ENCODE measurements around the gene NFATC2IP. TPM values are rescaled to one million over a fixed set of nuclear protein-coding genes. Genes with fewer than 3 reads are reported as not detected.

The NFATC2IP gene
- total and polyA plus RNA-seq, 9 of the 15 experiments (the other 6 are each of a cell fraction or from before 2014, with no cell fraction given) = 15.6 to 106 (median 46.9) TPM

DNA sequence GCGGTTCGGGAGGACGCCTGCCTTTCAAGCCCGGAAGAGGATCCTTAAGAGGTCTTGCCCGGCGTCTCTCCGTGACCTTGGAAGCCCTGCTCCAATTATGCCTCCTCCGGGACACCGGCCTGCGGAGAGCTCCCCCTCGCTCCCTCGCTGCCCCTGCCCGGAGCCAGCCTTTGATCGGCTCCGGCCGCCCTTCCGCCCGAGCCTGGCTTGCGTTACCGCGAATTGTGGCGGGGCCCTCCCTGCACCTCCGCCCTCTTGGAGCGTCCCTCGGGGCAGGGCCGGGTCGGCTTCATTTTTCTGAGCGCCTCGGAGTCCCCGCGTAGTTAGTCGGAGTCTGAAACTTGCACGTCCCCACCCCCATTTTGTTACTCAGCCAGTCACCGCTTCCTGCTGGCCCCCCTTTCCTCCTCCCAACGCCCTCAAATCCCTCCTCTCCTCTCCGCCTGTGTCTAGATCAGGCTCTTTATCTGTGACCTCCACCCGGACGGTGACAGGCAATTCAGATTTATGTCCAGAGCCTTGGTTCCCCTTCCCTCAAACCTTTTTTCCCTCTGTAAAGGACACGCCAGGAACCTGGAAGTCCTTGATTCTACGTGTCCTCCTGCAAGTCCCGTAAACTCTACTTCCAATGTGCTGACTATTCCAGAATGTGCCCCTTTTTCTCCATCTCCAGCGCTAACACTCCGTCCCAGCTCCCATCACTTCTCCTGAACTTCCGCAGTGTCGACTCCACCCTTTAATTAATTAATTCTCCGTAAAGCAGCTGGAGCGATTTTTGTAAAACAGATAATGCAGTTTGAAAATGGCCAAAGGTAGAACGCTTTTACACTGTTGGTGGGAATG is 25.1 kb upstream of the NFATC2IP start (continued):
- peak in 1 of 2 experiments; percentile 69; a peak in 1 of 4 replicates for TF ChIP-seq SIN3A (IDR thresholded peaks at IDR 0.05; ENCODE audit: borderline replicate concordance in 2 of 2, control insufficient read depth in 1 of 2, low read depth in 2 of 2, low read length in 2 of 2)
- peak; percentile 26; the same call in 1 of the 2 replicates for TF ChIP-seq RAD51 (IDR thresholded peaks at IDR 0.05; ENCODE audit: borderline replicate concordance, low read depth)
- TF ChIP-seq ZNF551 (CRISPR knock-in tag; IDR thresholded peaks at IDR 0.05) = no peak
- TF ChIP-seq FOXA1 (IDR thresholded peaks at IDR 0.05; ENCODE audit: borderline replicate concordance) = no peak
- TF ChIP-seq, protein P1, sequence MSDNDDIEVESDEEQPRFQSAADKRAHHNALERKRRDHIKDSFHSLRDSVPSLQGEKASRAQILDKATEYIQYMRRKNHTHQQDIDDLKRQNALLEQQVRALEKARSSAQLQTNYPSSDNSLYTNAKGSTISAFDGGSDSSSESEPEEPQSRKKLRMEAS (CRISPR knock-in tag; IDR thresholded peaks at IDR 0.05) = no peak
- no peak for TF ChIP-seq SMC3 (conservative IDR thresholded peaks at IDR 0.05; ENCODE audit: insufficient read depth, low read depth, low read length)
- TF ChIP-seq MAZ (CRISPR knock-in tag; conservative IDR thresholded peaks at IDR 0.05 in 1 of 2, IDR thresholded peaks at IDR 0.05 in 1 of 2) = peak in 1 of 2 experiments; percentile 63; a peak in 2 of 4 replicates
- peak; percentile 56 for TF ChIP-seq PHF20 (IDR thresholded peaks at IDR 0.05; ENCODE audit: partially characterized antibody)
- 0 out of 2 replicates have a peak, but pooled peaks have one; percentile 23 for TF ChIP-seq BCL6 (CRISPR knock-in tag; IDR thresholded peaks at IDR 0.05)
- no peak for TF ChIP-seq EZH2 (IDR thresholded peaks at IDR 0.05; ENCODE audit: borderline replicate concordance, low read depth, low read length)
- peak; percentile 73; the same call in 1 of the 2 replicates for TF ChIP-seq ERF (CRISPR knock-in tag; IDR thresholded peaks at IDR 0.05)
- TF ChIP-seq, protein P2, sequence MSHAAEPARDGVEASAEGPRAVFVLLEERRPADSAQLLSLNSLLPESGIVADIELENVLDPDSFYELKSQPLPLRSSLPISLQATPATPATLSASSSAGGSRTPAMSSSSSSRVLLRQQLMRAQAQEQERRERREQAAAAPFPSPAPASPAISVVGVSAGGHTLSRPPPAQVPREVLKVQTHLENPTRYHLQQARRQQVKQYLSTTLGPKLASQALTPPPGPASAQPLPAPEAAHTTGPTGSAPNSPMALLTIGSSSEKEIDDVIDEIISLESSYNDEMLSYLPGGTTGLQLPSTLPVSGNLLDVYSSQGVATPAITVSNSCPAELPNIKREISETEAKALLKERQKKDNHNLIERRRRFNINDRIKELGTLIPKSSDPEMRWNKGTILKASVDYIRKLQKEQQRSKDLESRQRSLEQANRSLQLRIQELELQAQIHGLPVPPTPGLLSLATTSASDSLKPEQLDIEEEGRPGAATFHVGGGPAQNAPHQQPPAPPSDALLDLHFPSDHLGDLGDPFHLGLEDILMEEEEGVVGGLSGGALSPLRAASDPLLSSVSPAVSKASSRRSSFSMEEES (CRISPR knock-in tag; IDR thresholded peaks at IDR 0.05) = no peak
- TF ChIP-seq ZNF75A (CRISPR knock-in tag; IDR thresholded peaks at IDR 0.05) = peak; percentile 39; the same call in 1 of the 2 replicates

Measured in K562 (cell line).